ENCODE data around the gene FARP2.
A peak's percentile ranks its signal among the peaks of the same experiment; 100 is the strongest.
"Not testable (repeated sequence)": the region's sequence is repeated elsewhere in the genome, so short reads cannot be mapped to it uniquely, and the experiment has no call there.

FARP2 gene

GRCh38 chr2:241502281-241502680 lies 146.2 kb downstream of the FARP2 start:
- no peak for DNase-seq (ENCODE audit: low spot score)

DNA sequence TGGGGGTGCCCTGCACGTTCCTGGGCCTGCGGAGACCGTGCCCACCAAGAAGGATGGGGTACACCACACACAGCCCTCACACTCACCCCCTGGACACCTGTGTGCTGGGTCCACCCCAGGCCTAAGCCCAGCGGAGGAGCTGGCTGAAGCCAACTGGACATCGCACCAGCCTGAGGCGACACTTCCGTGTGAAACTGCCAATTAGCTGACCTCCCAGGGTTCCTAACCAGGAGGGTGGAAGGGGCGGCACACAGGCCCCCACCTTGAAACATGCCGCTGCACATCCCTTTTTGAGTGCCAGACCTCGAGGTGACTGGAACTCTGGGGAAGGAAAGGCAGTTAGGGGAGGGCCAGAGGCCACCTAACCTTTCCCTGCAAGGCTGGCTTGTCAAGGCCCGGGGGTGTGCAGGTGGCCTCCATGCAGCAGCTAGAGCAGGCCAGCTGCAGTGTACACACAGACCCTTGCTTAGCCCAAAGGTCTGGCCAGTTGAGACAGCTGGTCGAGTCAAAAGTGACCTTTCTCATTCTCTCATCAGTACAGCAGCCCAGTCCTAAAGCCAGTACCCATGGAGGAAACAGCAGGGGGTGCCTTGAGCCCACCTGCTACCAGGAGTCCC lies 147.8 kb downstream of the FARP2 start:
- DNase-seq (ENCODE audit: low spot score) = no peak

GRCh38 chr2:241505086-241505780 lies 149.1 kb downstream of the FARP2 start:
- no peak for DNase-seq (ENCODE audit: low spot score)

DNA sequence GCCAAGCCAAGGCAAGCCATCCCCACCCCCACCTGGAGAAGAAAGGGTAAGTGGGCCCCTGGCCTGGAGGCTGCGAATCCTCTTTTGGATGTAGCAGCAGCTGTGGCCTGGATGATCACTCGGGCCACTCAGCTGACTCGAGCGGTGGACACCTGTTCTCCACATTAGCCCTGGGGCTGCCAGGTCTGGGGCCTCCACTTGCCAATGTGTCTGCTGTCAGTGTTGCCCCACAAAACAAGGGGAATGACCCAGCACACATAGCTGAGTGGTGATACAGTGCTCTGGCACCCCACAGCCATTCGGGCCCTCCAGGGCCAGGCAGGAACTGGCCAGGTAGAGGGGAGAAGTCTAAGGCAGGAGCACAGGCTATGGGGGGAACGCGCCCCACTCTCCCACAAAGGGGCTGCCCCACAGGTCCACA lies 149.7 kb downstream of the FARP2 start:
- no peak for DNase-seq (ENCODE audit: low spot score)

DNA sequence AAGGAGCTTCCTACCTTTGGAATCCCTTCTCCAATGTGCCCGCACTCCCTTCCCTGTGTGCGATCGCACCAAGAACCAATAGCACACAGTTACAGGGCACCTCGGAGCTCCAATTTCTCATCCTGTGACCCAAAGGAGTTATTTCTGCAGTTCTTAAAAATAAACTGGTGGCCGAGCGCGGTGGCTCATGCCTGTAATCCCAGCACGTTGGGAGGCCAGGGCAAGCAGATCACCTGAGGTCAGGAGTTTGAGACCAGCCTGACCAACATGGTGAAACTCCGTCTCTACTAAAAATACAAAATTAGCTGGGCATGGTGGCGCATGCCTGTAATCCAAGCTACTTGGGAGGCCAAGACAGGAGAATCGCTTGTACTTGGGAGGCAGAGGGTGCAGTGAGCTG lies 150.2 kb downstream of the FARP2 start:
- not testable (repeated sequence) for DNase-seq (ENCODE audit: low spot score)

DNA sequence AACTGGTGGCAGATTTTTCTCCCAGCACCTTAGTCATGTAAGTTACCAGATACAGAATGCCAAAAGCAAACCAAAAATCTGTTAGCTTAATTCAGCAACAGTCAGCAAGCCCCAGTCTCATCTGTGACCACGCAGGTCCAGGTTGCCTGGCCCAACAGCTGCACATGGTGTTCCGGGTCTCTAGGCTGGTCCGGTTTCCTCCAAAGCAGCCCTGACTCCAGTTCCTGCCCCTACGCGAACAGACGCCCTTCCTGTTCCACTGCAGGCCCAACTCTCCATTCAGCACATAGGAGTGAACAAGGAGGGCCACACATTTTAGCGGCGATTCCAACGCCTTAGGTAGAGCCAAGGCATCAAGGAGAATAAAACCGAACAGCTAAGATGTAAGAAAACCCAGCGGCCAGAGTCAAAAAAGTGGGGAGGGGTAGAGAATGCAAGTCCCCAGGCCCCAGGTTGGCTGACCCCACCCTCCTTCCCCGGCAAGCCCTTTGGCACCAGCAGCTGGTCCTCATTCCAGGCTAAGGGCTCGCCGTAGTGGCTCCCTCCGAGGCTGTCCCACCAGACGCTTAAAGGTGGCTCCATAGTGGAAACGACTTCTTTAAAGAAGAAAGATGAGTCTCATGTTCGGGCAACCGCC lies 150.8 kb downstream of the FARP2 start:
- no peak for DNase-seq (ENCODE audit: low spot score)

GRCh38 chr2:241507430-241508239 lies 151.6 kb downstream of the FARP2 start:
- DNase-seq (ENCODE audit: low spot score) = peak; percentile 55

- DNase-seq (ENCODE audit: low spot score) = peak; percentile 98
Measured at GRCh38 chr2:241508240-241509154, 152.4 kb downstream of the FARP2 start, which contains the start of gene STK25. Gene STK25 (minus strand): TSS chr2:241508584. CDS start chr2:241508035, 549 bp downstream.

- no peak for DNase-seq (ENCODE audit: low spot score)
Measured at GRCh38 chr2:241509155-241509784, 153.2 kb downstream of the FARP2 start.

DNA sequence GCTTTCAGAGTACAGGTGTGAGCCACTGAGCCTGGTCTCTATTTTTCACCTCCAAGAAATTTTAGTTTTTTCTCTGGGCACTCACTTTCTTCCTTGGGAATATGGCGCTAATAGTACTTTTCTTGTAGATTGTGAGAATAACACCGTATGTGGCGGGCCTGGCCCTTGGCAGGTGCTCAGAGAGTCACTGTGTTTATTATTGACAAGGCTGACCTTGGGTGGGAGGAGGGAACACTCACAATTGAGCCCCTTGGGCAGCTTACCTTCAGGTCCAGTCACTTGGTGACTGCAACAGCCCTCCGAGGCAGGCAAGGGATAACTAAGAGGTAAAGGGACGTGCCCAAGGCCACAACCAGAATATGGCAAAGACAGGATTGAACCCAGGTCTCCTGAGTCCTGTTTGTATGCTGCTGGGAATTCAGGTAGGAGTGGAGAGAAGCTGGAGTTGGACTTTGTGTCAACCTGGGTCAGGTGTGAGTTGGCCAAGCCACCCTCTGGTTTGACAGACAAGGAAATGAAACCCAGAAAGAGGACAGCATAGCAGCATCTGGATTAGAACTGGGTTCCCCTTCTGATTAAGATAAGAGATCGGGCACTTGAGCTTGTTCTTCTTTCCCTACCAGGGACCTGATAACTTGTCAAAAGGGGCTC lies 155.1 kb downstream of the FARP2 start:
- DNase-seq (ENCODE audit: low spot score) = no peak

DNA sequence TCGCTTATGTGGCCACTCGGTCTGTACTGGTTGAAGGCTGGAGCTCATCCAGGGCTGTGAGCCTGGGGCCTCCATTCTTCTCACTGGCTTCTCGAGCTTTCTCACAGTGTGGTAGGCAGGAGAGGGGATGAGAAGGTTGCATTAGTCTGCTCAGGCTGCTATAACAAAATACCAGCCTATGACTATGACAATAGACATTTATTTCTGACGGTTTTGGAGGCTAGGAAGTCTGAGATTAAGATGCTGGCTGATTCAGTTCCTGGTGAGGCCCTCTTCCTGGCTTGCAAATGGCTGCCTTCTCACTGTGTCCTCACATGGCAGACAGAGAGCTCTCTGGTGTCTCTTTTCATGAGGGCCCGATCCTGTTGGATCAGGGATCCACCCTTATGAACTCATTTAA lies 158.5 kb downstream of the FARP2 start:
- DNase-seq (ENCODE audit: low spot score) = no peak

GRCh38 chr2:241514986-241515737 lies 159.1 kb downstream of the FARP2 start:
- no peak for DNase-seq (ENCODE audit: low spot score)

DNA sequence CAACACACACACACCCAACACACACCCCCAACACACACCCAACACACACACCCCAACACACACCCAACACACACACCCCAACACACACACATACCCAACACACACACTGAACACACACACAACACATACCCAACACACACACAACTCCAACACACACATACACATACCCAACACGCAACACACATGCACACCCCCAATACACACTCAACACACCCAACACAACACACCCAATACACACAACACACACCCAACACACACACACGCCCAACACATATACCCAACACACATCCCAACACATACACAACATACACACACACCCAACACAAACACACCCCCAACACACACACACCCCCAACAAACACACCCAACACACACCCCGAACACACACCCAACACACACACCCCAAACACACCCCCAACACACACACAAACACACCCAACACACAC lies 160.5 kb downstream of the FARP2 start:
- no peak for DNase-seq (ENCODE audit: low spot score)

- no peak for DNase-seq (ENCODE audit: low spot score)
Measured at GRCh38 chr2:241517297-241517696, 161.2 kb downstream of the FARP2 start.

DNA sequence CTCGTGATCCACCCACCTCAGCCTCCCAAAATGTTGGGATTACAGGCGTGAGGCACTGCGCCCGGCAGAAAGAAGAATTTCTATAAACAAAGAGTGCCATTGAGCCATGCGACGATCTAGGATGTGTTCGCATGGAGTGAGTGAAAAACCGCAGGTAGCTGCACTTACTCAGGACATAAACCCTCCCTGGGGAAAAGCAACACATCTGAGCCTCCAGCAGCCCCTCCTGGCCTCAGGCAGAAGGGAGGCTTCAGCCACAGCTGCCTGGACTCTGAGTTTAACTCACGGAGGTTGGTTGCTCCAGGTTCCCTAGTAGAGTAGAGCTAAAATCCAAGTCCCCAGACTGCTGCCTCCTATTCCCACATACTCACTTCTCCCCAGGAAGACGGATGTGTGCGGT lies 163.6 kb downstream of the FARP2 start:
- DNase-seq (ENCODE audit: low spot score) = no peak

GRCh38 chr2:241522477-241522876 lies 166.4 kb downstream of the FARP2 start:
- DNase-seq (ENCODE audit: low spot score) = no peak

- not testable (repeated sequence) for DNase-seq (ENCODE audit: low spot score)
Measured at GRCh38 chr2:241525818-241526780, 170.0 kb downstream of the FARP2 start.

DNA sequence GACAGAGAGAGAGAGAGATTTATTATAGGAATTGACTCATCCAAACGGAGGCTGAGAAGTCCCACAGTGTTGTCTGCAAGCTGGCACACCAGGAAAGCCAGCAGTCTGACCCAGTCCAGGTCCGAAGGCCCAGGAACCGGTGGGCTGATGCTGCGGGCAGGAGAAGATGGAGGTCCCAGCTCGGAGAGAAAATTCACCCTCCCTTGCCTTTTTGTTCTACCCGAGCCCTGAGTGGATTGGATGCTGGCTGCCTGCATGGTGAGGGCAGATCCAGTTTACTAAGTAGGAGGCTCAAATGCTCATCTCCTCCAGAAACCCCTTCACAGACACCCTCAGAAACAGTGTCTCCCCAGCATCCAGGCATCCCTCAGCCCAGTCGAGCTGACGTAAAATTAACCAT lies 174.5 kb downstream of the FARP2 start:
- DNase-seq (ENCODE audit: low spot score) = no peak
